GM23338 (cell line): ENCODE measurements around the gene BIRC5. TPM values are rescaled to one million over a fixed set of nuclear protein-coding genes. Genes with fewer than 3 reads are reported as not detected.

ENCODE experiments used
- ATAC-seq: fragments of 200-7000 bp; cut with Tn5 transposase; 3 replicates; pipeline ENCODE4 v1.9.1; 2020
- DNase-seq: peaks from one replicate; pipeline ENCODE4 v3.0.0-alpha.2; 2015; ENCODE audit warnings: low spot score
- H2AFZ ChIP-seq: fragments of 200-600 bp; sonication (generic); 2 replicates; pipeline ENCODE4 v1.8.0; 2016; ENCODE audit warnings: antibody characterized with exemption, mild to moderate bottlenecking, moderate library complexity
- H3F3A ChIP-seq: fragments of 200-600 bp; sonication (generic); replicated peaks from 2 replicates; pipeline ENCODE4 v1.8.0; 2017; ENCODE audit warnings: antibody characterized with exemption, mixed run types, low read depth
- H3K27ac ChIP-seq: fragments of 200-600 bp; sonication (generic); 2 replicates; pipeline ENCODE4 v1.6.1; 2016; ENCODE audit warnings: low read depth
- H3K27me3 ChIP-seq: fragments of 200-600 bp; sonication (generic); 2 replicates; pipeline ENCODE4 v1.8.0; 2016; ENCODE audit warnings: mild to moderate bottlenecking, mixed run types, moderate library complexity; ENCODE audit not compliant: insufficient read depth
- H3K36me3 ChIP-seq: fragments of 200-600 bp; sonication (generic); 2 replicates; pipeline ENCODE4 v1.8.0; 2016; ENCODE audit warnings: mild to moderate bottlenecking; ENCODE audit not compliant: insufficient read depth
- H3K4me1 ChIP-seq: fragments of 200-600 bp; sonication (generic); 2 replicates; pipeline ENCODE4 v1.8.0; 2016; ENCODE audit warnings: mild to moderate bottlenecking, moderate library complexity; ENCODE audit not compliant: insufficient read depth
- H3K4me2 ChIP-seq: fragments of 200-600 bp; sonication (generic); 2 replicates; pipeline ENCODE4 v1.7.1; 2017; ENCODE audit warnings: mixed run types
- H3K4me3 ChIP-seq: fragments of 200-600 bp; sonication (generic); 2 replicates; pipeline ENCODE4 v1.6.1; 2016; ENCODE audit warnings: mixed run types
- H3K79me2 ChIP-seq: fragments of 200-600 bp; sonication (generic); replicated peaks from 2 replicates; pipeline ENCODE4 v1.8.0; 2017; ENCODE audit warnings: mild to moderate bottlenecking; ENCODE audit not compliant: insufficient read depth
- H3K9me2 ChIP-seq: fragments of 200-600 bp; sonication (generic); 2 replicates; pipeline ENCODE4 v1.8.0; 2017; ENCODE audit not compliant: insufficient read depth
- H4K20me1 ChIP-seq: fragments of 200-600 bp; sonication (generic); replicated peaks from 2 replicates; pipeline ENCODE4 v1.8.0; 2017; ENCODE audit warnings: mild to moderate bottlenecking; ENCODE audit not compliant: insufficient read depth
- H3K27ac Mint-ChIP-seq: 2 replicates; pipeline ENCODE4 v1.8.0; 2020; ENCODE audit warnings: inconsistent platforms, mild to moderate bottlenecking, moderate library complexity, mixed read lengths
- H3K27me3 Mint-ChIP-seq: 3 replicates; pipeline ENCODE4 v1.8.0; 2022; ENCODE audit warnings: low read depth, mild to moderate bottlenecking, moderate library complexity, mixed read lengths, inconsistent platforms; ENCODE audit not compliant: insufficient read depth, poor library complexity
- H3K36me3 Mint-ChIP-seq: 3 replicates; pipeline ENCODE4 v1.8.0; 2021; ENCODE audit warnings: low read depth, mild to moderate bottlenecking, inconsistent platforms, moderate library complexity, mixed read lengths
- H3K4me1 Mint-ChIP-seq: 3 replicates; pipeline ENCODE4 v1.8.0; 2020; ENCODE audit warnings: mild to moderate bottlenecking, inconsistent platforms, mixed read lengths
- H3K4me3 Mint-ChIP-seq: 3 replicates; pipeline ENCODE4 v1.8.0; 2021; ENCODE audit warnings: moderate library complexity, mild to moderate bottlenecking, inconsistent platforms, mixed read lengths
- H3K9me3 Mint-ChIP-seq: 3 replicates; pipeline ENCODE4 v1.8.0; 2020; ENCODE audit warnings: moderate library complexity, mild to moderate bottlenecking, inconsistent platforms, mixed read lengths
- CREB1 ChIP-seq: fragments of 250-450 bp; sonication (Bioruptor Pico); IDR thresholded peaks from 2 replicates; pipeline ENCODE4 v1.5.0; 2020; ENCODE audit warnings: low read depth, mild to moderate bottlenecking, moderate library complexity
- EZH2 ChIP-seq: fragments of 200-600 bp; sonication (generic); IDR thresholded peaks from one replicate; pipeline ENCODE4 v1.8.0; 2017; ENCODE audit warnings: antibody characterized with exemption, mild to moderate bottlenecking, low read depth; ENCODE audit not compliant: unreplicated experiment
- EZH2phosphoT487 ChIP-seq: fragments of 200-600 bp; sonication (generic); IDR thresholded peaks from one replicate; pipeline ENCODE4 v1.8.1; 2018; ENCODE audit warnings: antibody characterized with exemption; ENCODE audit not compliant: unreplicated experiment
- NANOG ChIP-seq: IDR thresholded peaks from 2 replicates; pipeline ENCODE4 v1.6.1; 2016; ENCODE audit warnings: antibody characterized with exemption, borderline replicate concordance
- POLR2AphosphoS5 ChIP-seq: IDR thresholded peaks from 2 replicates; pipeline ENCODE4 v1.6.1; 2016; ENCODE audit warnings: antibody characterized with exemption, low read depth
- REST ChIP-seq: IDR thresholded peaks from one replicate; pipeline ENCODE4 v1.6.1; 2018; ENCODE audit warnings: antibody characterized with exemption; ENCODE audit not compliant: unreplicated experiment
- STAT1 ChIP-seq: IDR thresholded peaks from one replicate; pipeline ENCODE4 v1.6.1; 2016; ENCODE audit warnings: antibody characterized with exemption; ENCODE audit not compliant: unreplicated experiment
- ZNF114 ChIP-seq: fragments of 250-450 bp; sonication (Bioruptor Pico); IDR thresholded peaks from 2 replicates; pipeline ENCODE4 v1.5.0; 2020; ENCODE audit warnings: mild to moderate bottlenecking, moderate library complexity
- ZNF331 ChIP-seq: fragments of 250-450 bp; sonication (Bioruptor Pico); IDR thresholded peaks from 2 replicates; pipeline ENCODE4 v1.5.0; 2020; ENCODE audit warnings: low read depth, mild to moderate bottlenecking, moderate library complexity
- polyA plus RNA-seq: library from polyadenylated mRNA; unstranded; fragments of >200 nt; fragmentation: Nextera tagmentation; extraction: Ambion mirVana; gene quantifications from 2 replicates; pipeline ENCODE4 v1.2.1, GENCODE V29; 2016
- total RNA-seq: library from RNA; depleted of rRNA; stranded (reverse); fragments of >200 nt; shearing (Covaris generic); gene quantifications from 2 replicates; pipeline ENCODE4 v1.2.3, GENCODE V29; 2014
- TF ChIP-seq, protein P1 (sequence below): IDR thresholded peaks from 2 replicates; pipeline ENCODE4 v1.6.1; 2016; ENCODE audit warnings: antibody characterized with exemption
- TF ChIP-seq, protein P2 (sequence below): fragments of 250-450 bp; sonication (Bioruptor Pico); IDR thresholded peaks from 2 replicates; pipeline ENCODE4 v1.5.0; 2020; ENCODE audit warnings: mild to moderate bottlenecking, moderate library complexity

Gene BIRC5
- total and polyA plus RNA-seq, 2 experiments from 2014 or later: 89.7 to 111 TPM

DNA sequence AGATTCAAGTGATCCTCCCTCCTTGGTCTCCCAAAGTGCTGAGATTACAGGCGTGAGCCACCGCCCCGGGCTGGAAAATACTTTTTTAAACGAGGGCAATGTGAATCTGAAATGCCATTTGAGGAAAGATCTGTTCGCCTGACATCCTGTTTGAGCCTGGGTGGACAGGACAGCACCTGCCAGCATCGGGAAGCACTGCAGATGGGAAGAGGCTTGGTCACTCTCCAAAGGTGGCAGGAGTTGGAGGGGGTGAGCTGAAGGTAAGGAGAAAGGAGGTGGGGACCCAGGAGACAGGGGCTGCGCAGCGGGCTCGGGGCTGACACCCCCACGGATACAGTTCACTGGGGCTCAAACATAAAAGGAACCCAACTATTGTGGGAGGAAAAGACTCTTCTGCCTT, 3.9 kb upstream of the BIRC5 start (continued):
- TF ChIP-seq REST (no peak), CREB1 (CRISPR knock-in tag) (no peak), STAT1 (no peak)

DNA sequence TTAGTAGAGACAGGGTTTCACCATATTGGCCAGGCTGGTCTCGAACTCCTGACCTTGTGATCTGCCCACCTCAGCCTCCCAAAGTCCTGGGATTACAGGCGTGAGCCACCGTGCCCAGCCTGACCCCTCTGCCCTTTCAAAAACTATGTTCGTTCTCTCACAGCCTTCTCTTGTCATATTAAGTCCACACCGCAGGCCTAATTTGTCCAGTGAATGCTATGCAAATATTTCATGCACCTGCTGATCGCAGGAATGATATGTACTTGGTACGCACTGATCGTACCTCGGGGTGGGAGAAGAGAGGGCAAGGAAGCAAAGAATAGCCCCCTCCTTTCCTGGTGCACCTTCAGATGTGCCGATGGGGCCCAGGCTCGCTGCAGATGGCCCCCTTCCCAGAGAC, 3.0 kb upstream of the BIRC5 start:
- ATAC-seq: no peak
- no peak for TF ChIP-seq ZNF114
- TF ChIP-seq REST: no peak
- no peak for TF ChIP-seq EZH2phosphoT487
- no peak for TF ChIP-seq EZH2
- TF ChIP-seq POLR2AphosphoS5: no peak
- no peak for TF ChIP-seq ZNF331 (CRISPR knock-in tag)
- TF ChIP-seq CREB1 (CRISPR knock-in tag): no peak
- TF ChIP-seq, protein P1, sequence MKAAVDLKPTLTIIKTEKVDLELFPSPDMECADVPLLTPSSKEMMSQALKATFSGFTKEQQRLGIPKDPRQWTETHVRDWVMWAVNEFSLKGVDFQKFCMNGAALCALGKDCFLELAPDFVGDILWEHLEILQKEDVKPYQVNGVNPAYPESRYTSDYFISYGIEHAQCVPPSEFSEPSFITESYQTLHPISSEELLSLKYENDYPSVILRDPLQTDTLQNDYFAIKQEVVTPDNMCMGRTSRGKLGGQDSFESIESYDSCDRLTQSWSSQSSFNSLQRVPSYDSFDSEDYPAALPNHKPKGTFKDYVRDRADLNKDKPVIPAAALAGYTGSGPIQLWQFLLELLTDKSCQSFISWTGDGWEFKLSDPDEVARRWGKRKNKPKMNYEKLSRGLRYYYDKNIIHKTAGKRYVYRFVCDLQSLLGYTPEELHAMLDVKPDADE: no peak
- TF ChIP-seq, protein P2, sequence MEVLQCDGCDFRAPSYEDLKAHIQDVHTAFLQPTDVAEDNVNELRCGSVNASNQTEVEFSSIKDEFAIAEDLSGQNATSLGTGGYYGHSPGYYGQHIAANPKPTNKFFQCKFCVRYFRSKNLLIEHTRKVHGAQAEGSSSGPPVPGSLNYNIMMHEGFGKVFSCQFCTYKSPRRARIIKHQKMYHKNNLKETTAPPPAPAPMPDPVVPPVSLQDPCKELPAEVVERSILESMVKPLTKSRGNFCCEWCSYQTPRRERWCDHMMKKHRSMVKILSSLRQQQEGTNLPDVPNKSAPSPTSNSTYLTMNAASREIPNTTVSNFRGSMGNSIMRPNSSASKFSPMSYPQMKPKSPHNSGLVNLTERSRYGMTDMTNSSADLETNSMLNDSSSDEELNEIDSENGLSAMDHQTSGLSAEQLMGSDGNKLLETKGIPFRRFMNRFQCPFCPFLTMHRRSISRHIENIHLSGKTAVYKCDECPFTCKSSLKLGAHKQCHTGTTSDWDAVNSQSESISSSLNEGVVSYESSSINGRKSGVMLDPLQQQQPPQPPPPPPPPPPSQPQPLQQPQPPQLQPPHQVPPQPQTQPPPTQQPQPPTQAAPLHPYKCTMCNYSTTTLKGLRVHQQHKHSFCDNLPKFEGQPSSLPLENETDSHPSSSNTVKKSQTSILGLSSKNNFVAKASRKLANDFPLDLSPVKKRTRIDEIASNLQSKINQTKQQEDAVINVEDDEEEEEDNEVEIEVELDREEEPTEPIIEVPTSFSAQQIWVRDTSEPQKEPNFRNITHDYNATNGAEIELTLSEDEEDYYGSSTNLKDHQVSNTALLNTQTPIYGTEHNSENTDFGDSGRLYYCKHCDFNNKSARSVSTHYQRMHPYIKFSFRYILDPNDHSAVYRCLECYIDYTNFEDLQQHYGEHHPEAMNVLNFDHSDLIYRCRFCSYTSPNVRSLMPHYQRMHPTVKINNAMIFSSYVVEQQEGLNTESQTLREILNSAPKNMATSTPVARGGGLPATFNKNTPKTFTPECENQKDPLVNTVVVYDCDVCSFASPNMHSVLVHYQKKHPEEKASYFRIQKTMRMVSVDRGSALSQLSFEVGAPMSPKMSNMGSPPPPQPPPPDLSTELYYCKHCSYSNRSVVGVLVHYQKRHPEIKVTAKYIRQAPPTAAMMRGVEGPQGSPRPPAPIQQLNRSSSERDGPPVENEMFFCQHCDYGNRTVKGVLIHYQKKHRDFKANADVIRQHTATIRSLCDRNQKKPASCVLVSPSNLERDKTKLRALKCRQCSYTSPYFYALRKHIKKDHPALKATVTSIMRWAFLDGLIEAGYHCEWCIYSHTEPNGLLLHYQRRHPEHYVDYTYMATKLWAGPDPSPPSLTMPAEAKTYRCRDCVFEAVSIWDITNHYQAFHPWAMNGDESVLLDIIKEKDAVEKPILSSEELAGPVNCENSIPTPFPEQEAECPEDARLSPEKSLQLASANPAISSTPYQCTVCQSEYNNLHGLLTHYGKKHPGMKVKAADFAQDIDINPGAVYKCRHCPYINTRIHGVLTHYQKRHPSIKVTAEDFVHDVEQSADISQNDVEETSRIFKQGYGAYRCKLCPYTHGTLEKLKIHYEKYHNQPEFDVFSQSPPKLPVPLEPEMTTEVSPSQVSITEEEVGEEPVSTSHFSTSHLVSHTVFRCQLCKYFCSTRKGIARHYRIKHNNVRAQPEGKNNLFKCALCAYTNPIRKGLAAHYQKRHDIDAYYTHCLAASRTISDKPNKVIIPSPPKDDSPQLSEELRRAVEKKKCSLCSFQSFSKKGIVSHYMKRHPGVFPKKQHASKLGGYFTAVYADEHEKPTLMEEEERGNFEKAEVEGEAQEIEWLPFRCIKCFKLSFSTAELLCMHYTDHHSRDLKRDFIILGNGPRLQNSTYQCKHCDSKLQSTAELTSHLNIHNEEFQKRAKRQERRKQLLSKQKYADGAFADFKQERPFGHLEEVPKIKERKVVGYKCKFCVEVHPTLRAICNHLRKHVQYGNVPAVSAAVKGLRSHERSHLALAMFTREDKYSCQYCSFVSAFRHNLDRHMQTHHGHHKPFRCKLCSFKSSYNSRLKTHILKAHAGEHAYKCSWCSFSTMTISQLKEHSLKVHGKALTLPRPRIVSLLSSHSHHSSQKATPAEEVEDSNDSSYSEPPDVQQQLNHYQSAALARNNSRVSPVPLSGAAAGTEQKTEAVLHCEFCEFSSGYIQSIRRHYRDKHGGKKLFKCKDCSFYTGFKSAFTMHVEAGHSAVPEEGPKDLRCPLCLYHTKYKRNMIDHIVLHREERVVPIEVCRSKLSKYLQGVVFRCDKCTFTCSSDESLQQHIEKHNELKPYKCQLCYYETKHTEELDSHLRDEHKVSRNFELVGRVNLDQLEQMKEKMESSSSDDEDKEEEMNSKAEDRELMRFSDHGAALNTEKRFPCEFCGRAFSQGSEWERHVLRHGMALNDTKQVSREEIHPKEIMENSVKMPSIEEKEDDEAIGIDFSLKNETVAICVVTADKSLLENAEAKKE (CRISPR knock-in tag): no peak
- TF ChIP-seq NANOG: no peak

More for the DNA sequence above, 3.0 kb upstream of the BIRC5 start:
- Histone ChIP-seq H3K27me3 (no peaks in the 10 kb centered on the region), H3K27ac (no peak overlapping the region), H3K36me3 (peaks cover 5% of the 10 kb centered on the region), H3F3A (no peaks in the 10 kb centered on the region; the same call in 1 of the 2 replicates), H3K4me2 (no peak overlapping the region), H3K79me2 (peaks cover 19% of the 10 kb centered on the region), H3K4me1 (peaks cover 11% of the 10 kb centered on the region), H3K4me3 (no peak overlapping the region), H4K20me1 (no peaks in the 10 kb centered on the region; the same call in 1 of the 2 replicates), H3K9me2 (no peaks in the 10 kb centered on the region), H2AFZ (no peak overlapping the region)
- no peak overlapping the region for H3K4me3 Mint-ChIP-seq
- peaks cover 4% of the 10 kb centered on the region for H3K4me1 Mint-ChIP-seq
- H3K9me3 Mint-ChIP-seq: no peaks in the 10 kb centered on the region
- H3K36me3 Mint-ChIP-seq: peaks cover 9% of the 10 kb centered on the region
- no peak overlapping the region for H3K27ac Mint-ChIP-seq
- H3K27me3 Mint-ChIP-seq: peaks cover 13% of the 10 kb centered on the region
- no peak for DNase-seq
